H9 (cell line): ENCODE measurements around the gene NMUR1. TPM values are rescaled to one million over a fixed set of nuclear protein-coding genes. Genes with fewer than 3 reads are reported as not detected.

ENCODE experiments used
- DNase-seq: peaks from one replicate; pipeline ENCODE4 v3.0.0-alpha.2; 2017
- H2AFZ ChIP-seq: one replicate; pipeline ENCODE4 v1.6.1; 2013; ENCODE audit warnings: mild to moderate bottlenecking, low read length, control low read depth, moderate library complexity
- H2AK5ac ChIP-seq: 2 replicates; pipeline ENCODE4 v1.6.1; 2013; ENCODE audit warnings: low read length, control low read depth, mixed read lengths; ENCODE audit not compliant: insufficient read length
- H2BK120ac ChIP-seq: one replicate; pipeline ENCODE4 v1.6.1; 2013; ENCODE audit warnings: low read depth, mild to moderate bottlenecking, low read length, control low read depth, inconsistent platforms; ENCODE audit not compliant: poor library complexity, severe bottlenecking
- H2BK12ac ChIP-seq: 2 replicates; pipeline ENCODE4 v1.6.1; 2013; ENCODE audit warnings: low read length, control low read depth, mixed read lengths, low read depth; ENCODE audit not compliant: insufficient read length
- H2BK15ac ChIP-seq: 2 replicates; pipeline ENCODE4 v1.6.1; 2013; ENCODE audit warnings: low read depth, low read length, control low read depth
- H2BK20ac ChIP-seq: one replicate; pipeline ENCODE4 v1.6.1; 2013; ENCODE audit warnings: low read depth, mild to moderate bottlenecking, low read length, control low read depth, inconsistent platforms; ENCODE audit not compliant: poor library complexity, severe bottlenecking
- H2BK5ac ChIP-seq: 2 replicates; pipeline ENCODE4 v1.6.1; 2013; ENCODE audit warnings: low read length, control low read depth, mixed read lengths; ENCODE audit not compliant: insufficient read length
- H3K14ac ChIP-seq: 2 replicates; pipeline ENCODE4 v1.6.1; 2013; ENCODE audit warnings: low read length, control low read depth; ENCODE audit not compliant: insufficient read depth
- H3K18ac ChIP-seq: 2 replicates; pipeline ENCODE4 v1.6.1; 2013; ENCODE audit warnings: low read depth, mild to moderate bottlenecking, mixed read lengths, low read length, control low read depth; ENCODE audit not compliant: insufficient read length
- H3K23ac ChIP-seq: 2 replicates; pipeline ENCODE4 v1.6.1; 2013; ENCODE audit warnings: low read length, control low read depth, mixed read lengths, low read depth; ENCODE audit not compliant: insufficient read length
- H3K23me2 ChIP-seq: 2 replicates; pipeline ENCODE4 v1.6.1; 2013; ENCODE audit warnings: low read depth, mild to moderate bottlenecking, mixed read lengths, low read length, control low read depth; ENCODE audit not compliant: insufficient read length, poor library complexity, severe bottlenecking
- H3K27ac ChIP-seq: 2 replicates; pipeline ENCODE4 v1.5.1; 2013; ENCODE audit warnings: low read length, control low read depth, mixed read lengths, low read depth; ENCODE audit not compliant: insufficient read length
- H3K27me3 ChIP-seq: 2 replicates; pipeline ENCODE4 v1.6.1; 2013; ENCODE audit warnings: low read length, control low read depth, inconsistent platforms; ENCODE audit not compliant: insufficient read depth
- H3K4ac ChIP-seq: 2 replicates; pipeline ENCODE4 v1.6.1; 2013; ENCODE audit warnings: low read depth, mild to moderate bottlenecking, control low read depth, inconsistent platforms, low read length, moderate library complexity
- H3K4me1 ChIP-seq: 2 replicates; pipeline ENCODE4 v1.6.1; 2013; ENCODE audit warnings: low read length, control low read depth, inconsistent platforms; ENCODE audit not compliant: insufficient read depth
- H3K4me2 ChIP-seq: 2 replicates; pipeline ENCODE4 v1.6.1; 2013; ENCODE audit warnings: low read length, control low read depth, mixed read lengths; ENCODE audit not compliant: insufficient read length, insufficient read depth
- H3K56ac ChIP-seq: 2 replicates; pipeline ENCODE4 v1.6.1; 2013; ENCODE audit warnings: low read depth, mild to moderate bottlenecking, mixed read lengths, low read length, control low read depth; ENCODE audit not compliant: insufficient read length
- H3K79me1 ChIP-seq: 2 replicates; pipeline ENCODE4 v1.6.1; 2013; ENCODE audit warnings: low read depth, mild to moderate bottlenecking, moderate library complexity, low read length, control low read depth, inconsistent platforms; ENCODE audit not compliant: insufficient read depth, poor library complexity, severe bottlenecking
- H3K79me2 ChIP-seq: 2 replicates; pipeline ENCODE4 v1.6.1; 2013; ENCODE audit warnings: low read length, control low read depth, inconsistent platforms; ENCODE audit not compliant: insufficient read depth
- H3K9ac ChIP-seq: 2 replicates; pipeline ENCODE4 v1.6.1; 2013; ENCODE audit warnings: low read length, control low read depth, mixed read lengths; ENCODE audit not compliant: insufficient read length; ENCODE audit errors: extremely low read depth
- H3K9me3 ChIP-seq: one replicate; pipeline ENCODE4 v1.6.1; 2013; ENCODE audit warnings: low read depth, low read length, inconsistent platforms; ENCODE audit not compliant: control insufficient read depth
- H3T11ph ChIP-seq: one replicate; pipeline ENCODE4 v1.6.1; 2013; ENCODE audit warnings: mild to moderate bottlenecking, low read length, control low read depth, inconsistent platforms
- H4K20me1 ChIP-seq: one replicate; pipeline ENCODE4 v1.6.1; 2013; ENCODE audit not compliant: control insufficient read depth, insufficient read length, insufficient read depth
- H4K5ac ChIP-seq: 2 replicates; pipeline ENCODE4 v1.6.1; 2013; ENCODE audit warnings: low read depth, mild to moderate bottlenecking, mixed read lengths, low read length, control low read depth; ENCODE audit not compliant: insufficient read length
- H4K8ac ChIP-seq: replicated peaks from 2 replicates; pipeline ENCODE4 v1.6.1; 2013; ENCODE audit warnings: low read length, control low read depth, mixed read lengths, low read depth; ENCODE audit not compliant: insufficient read length
- H4K91ac ChIP-seq: 2 replicates; pipeline ENCODE4 v1.6.1; 2013; ENCODE audit warnings: low read depth, mild to moderate bottlenecking, moderate library complexity, mixed read lengths, low read length, control low read depth; ENCODE audit not compliant: insufficient read length
- H3K27ac Mint-ChIP-seq, 3 experiments: 2 replicates in 2 of 3; 3 replicates in 1 of 3; pipeline ENCODE4 v1.8.0; 2020 to 2021; ENCODE audit warnings: mixed read lengths in 3 of 3, mild to moderate bottlenecking in 1 of 3, moderate library complexity in 1 of 3
- H3K27me3 Mint-ChIP-seq: 2 replicates; pipeline ENCODE4 v1.8.0; 2021; ENCODE audit warnings: low read depth, mild to moderate bottlenecking, moderate library complexity, mixed read lengths
- H3K36me3 Mint-ChIP-seq, 3 experiments: 2 replicates in 2 of 3; 3 replicates in 1 of 3; pipeline ENCODE4 v1.8.0; 2020 to 2021; ENCODE audit warnings: low read depth in 3 of 3, mixed read lengths in 3 of 3; ENCODE audit not compliant: insufficient read depth in 1 of 3
- H3K4me1 Mint-ChIP-seq, 2 experiments: 2 replicates each; pipeline ENCODE4 v1.8.0; 2020; ENCODE audit warnings: mixed read lengths in 2 of 2
- H3K4me3 Mint-ChIP-seq, 2 experiments: 2 replicates in 1 of 2; 3 replicates in 1 of 2; pipeline ENCODE4 v1.8.0; 2020 to 2021; ENCODE audit warnings: mild to moderate bottlenecking in 2 of 2, mixed read lengths in 2 of 2, moderate library complexity in 1 of 2
- H3K9me3 Mint-ChIP-seq, 2 experiments: 2 replicates in 1 of 2; 3 replicates in 1 of 2; pipeline ENCODE4 v1.8.0; 2020; ENCODE audit warnings: mild to moderate bottlenecking in 2 of 2, mixed read lengths in 2 of 2, moderate library complexity in 1 of 2
- CTCF ChIP-seq: fragments of 200-600 bp; sonication (generic); conservative IDR thresholded peaks from 3 replicates; pipeline ENCODE4 v1.8.0; 2021; ENCODE audit warnings: antibody characterized with exemption, mild to moderate bottlenecking
- WGBS: extraction: QIAGEN DNeasy Blood & Tissue Kit; methylation state at CpG from one replicate; pipeline ENCODE4 v1.1.7; 2013; ENCODE audit warnings: missing lambda C conversion rate, low lambda C conversion rate, mixed read lengths; ENCODE audit not compliant: insufficient read length; ENCODE audit errors: extremely low coverage; 5-methylcytosine and 5-hydroxymethylcytosine counted together
- total RNA-seq: library from RNA; stranded (reverse); gene quantifications from 2 replicates; pipeline ENCODE4 v1.2.1, GENCODE V29; 2021

Gene NMUR1
- total RNA-seq, 1 experiment from 2014 or later = 0.20 TPM

- H4K91ac ChIP-seq = no peak overlapping the region
- no peak overlapping the region for H3T11ph ChIP-seq
- Mint-ChIP-seq H3K27me3 (peaks cover 28% of the 10 kb centered on the region), H3K4me3 (no peak overlapping the region; a peak in 1 of 5 replicates), H3K9me3 (no peaks in the 10 kb centered on the region), H3K36me3 (no peaks in the 10 kb centered on the region; a peak in 1 of 7 replicates), H3K4me1 (peaks cover 3 to 24% of the 10 kb centered on the region in 2 experiments), H3K27ac (no peak overlapping the region)
- H3K79me1 ChIP-seq = no peaks in the 10 kb centered on the region
- H3K27ac ChIP-seq = no peak overlapping the region
- H4K8ac ChIP-seq = no peak overlapping the region
- no peak overlapping the region for H2BK15ac ChIP-seq
- H3K27me3 ChIP-seq = peaks cover 4% of the 10 kb centered on the region; the same call in 1 of the 2 replicates
- H2BK12ac ChIP-seq = no peak overlapping the region
- H3K23ac ChIP-seq = no peak overlapping the region
- H4K20me1 ChIP-seq = no peaks in the 10 kb centered on the region
- H2BK20ac ChIP-seq = no peak overlapping the region
- H3K9me3 ChIP-seq = no peaks in the 10 kb centered on the region
- no peak overlapping the region for H3K18ac ChIP-seq
- no peaks in the 10 kb centered on the region for H3K23me2 ChIP-seq
- no CpG with 5 or more reads among the region's 16 CpGs for WGBS
- no peaks in the 10 kb centered on the region for H3K79me2 ChIP-seq
- no peak overlapping the region for H3K4ac ChIP-seq
- H4K5ac ChIP-seq = no peak overlapping the region
- TF ChIP-seq CTCF = no peak
- no peak overlapping the region for H2BK120ac ChIP-seq
- H3K4me1 ChIP-seq = peaks cover 4% of the 10 kb centered on the region; the same call in 1 of the 2 replicates
- H3K14ac ChIP-seq = no peak overlapping the region
- no peak overlapping the region for H3K4me2 ChIP-seq
- no peak overlapping the region for H2BK5ac ChIP-seq
- no peak overlapping the region for H3K56ac ChIP-seq
- no peak overlapping the region for H2AFZ ChIP-seq
- no peak for DNase-seq
- no peak overlapping the region for H2AK5ac ChIP-seq
- H3K9ac ChIP-seq = no peak overlapping the region
Measured at GRCh38 chr2:231531883-231532755, 1.9 kb upstream of the NMUR1 start.
